ENCODE data around the gene ZFTA.

The ZFTA gene

GRCh38 chr11:63745304-63746170, 23.0 kb downstream of the ZFTA start:
- DNase-seq = peak; percentile 38

GRCh38 chr11:63738720-63739360, 29.7 kb downstream of the ZFTA start:
- peak; percentile 46 for DNase-seq

- no peak for DNase-seq
These were observed 30.9 kb downstream of the ZFTA start for GRCh38 chr11:63737718-63738117.

- DNase-seq = no peak
These were observed 31.7 kb downstream of the ZFTA start for GRCh38 chr11:63736864-63737263.

GRCh38 chr11:63729326-63729725, 39.2 kb downstream of the ZFTA start:
- DNase-seq = no peak

GRCh38 chr11:63720611-63721010, 48.0 kb downstream of the ZFTA start:
- DNase-seq = no peak

GRCh38 chr11:63719987-63720386, 48.6 kb downstream of the ZFTA start:
- DNase-seq = no peak

- no peak for DNase-seq
These were observed 49.6 kb downstream of the ZFTA start for GRCh38 chr11:63719001-63719400.

Measured in MV-4-11 (cell line).